ENCODE measurements around the gene CACNA1B.

CACNA1B gene

GRCh38 chr9:138044485-138045383 is 167.2 kb downstream of the CACNA1B start:
- DNase-seq: no peak

- DNase-seq: no peak
Observed at GRCh38 chr9:138045541-138046490, 168.2 kb downstream of the CACNA1B start.

DNA sequence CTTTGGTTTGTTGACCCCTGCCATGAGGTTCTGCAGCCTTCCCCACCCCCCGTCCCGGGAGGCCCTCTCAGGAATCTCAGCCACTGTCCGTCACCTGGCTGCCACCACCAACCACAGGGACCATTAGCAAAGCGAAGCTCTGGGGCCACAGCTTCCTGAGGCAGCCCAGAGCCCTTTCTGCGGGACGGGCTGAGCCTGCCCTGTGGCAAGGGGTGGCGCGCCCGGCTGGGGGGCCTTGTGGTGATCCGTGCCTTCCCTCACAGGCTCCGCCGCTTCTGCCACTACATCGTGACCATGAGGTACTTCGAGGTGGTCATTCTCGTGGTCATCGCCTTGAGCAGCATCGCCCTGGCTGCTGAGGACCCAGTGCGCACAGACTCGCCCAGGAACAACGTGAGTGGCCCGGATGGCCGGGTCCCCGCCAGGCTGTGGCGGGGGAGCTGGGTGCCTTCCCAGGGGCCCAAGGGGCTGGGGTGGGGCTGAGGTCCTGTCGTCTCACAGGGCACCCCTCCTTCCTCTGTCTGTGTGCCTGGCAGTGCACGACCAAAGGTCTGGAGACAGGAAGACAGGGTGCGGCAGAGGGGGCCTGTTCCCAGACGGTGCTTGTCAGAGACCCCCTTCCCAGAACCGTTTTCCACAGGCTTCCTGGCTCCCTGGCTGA is 169.2 kb downstream of the CACNA1B start:
- no peak for DNase-seq

DNA sequence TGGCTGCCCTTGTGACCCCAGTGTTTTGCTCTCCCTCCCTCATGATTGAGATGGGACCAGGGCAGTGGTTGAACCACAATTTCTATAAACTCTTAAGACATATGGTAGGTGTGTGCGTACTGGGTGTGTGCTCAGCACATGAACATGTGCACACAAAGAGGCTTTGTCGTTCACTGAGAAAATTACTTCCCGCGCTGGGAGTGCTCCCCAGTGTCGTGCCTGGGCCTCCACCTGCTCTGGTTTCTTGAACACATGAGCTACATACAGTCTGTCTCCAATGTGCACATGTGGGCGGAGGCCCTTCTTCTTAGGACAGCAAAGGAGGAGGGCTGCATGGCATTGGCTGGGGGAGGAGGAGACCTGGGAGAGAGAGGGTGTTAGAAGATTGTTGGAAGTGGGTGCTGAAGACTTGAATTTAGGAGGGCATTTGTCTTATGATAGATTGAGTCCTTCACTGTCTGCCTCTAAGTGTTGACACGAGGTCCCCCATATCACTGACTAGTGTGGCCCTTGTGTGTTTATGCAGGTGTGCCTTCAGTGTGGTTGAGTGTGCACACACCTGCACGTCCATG is 170.0 kb downstream of the CACNA1B start:
- DNase-seq: no peak

DNA sequence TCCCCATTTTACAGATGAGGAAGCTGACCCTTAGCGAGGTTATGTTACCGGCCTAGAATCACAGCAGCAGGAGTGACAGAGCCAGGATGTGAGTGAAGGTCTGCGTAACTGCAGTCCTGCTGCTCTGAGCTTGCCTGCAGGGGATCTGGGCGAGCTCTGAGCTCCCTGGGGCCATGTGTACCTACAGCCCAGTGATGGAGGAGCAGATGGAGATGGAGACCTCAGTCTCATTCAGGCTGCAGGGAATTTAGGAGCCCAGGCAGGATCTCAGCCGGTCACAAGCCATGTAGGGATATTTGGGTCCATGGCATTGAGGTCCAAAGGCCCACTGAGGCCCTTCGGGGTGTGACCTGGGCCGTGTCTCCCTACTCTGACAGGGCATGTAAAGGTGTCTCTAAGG is 170.6 kb downstream of the CACNA1B start:
- no peak for DNase-seq

DNA sequence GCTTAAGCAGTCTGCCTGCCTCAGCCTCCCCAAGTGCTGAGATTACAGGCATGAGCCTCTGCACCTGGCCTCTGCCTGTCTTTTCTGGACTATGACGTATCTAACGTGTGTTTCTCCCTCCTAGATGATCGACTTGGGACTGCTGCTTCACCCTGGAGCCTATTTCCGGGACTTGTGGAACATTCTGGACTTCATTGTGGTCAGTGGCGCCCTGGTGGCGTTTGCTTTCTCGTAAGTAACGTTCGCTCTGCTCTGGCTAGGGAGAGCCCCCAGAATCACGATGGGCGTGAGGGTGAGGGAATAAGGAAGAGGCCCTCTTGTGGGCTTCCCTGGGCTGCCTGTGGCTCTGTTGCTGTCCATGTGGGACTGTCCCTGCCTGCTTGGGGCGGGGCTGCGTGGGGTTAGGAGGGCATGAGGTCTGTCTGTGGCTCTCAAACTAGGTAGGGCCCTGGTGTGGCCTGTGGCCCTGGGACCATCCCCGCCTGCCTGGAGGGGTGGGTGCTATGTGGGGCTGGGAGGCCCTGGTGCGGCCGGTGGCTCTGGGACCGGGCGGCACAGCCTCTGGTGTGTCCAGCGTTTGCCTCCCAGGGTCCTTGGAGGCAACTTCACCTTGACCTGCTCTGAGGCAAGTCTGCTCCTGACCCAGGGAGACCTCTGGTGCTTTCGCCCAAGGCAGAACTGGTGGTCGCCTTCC is 171.7 kb downstream of the CACNA1B start:
- DNase-seq: no peak

- DNase-seq: no peak
Observed at GRCh38 chr9:138049779-138050471, 172.3 kb downstream of the CACNA1B start.

DNA sequence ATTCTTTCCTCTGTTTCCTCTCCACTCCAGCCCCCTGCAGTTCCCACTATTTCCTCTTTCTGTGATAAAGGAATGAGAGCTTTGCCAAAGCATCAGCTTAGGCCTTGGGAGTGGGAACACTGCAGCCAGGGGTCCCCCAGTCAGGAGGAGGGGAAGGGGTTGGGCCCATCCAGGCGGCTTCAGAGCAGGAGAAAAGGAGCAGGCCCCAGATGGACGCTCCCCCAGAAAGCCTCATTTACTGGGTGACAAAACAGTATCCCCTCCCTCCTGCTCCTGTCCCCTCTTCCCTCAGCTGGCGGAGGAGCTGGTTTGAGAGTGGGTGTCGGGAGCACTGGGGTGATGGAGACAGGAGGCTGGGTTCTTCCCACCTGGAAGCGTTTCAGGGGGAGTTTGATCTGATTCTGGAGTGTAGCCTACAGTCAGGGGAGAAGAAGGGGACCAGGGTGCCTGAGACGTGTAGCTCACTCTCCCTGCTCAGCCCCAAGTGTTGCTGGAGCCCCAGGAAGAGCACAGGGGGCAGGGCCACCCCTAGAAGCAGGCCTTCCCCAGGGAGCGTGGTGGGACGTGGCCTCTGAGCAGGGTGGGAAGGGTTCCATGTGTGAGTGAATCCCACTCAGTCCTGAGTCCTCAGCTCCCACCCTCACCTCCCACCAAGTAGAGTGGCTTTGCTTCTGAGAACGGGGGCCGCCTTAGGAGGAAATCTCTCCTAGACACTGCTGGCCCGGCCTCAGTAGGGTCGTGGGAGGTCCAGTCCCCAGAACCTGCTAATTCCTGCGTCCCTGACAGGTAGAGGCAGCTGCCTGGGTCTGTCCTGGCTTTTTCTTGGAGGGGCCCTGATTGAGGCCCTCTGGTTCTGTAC is 173.1 kb downstream of the CACNA1B start:
- DNase-seq: no peak

DNA sequence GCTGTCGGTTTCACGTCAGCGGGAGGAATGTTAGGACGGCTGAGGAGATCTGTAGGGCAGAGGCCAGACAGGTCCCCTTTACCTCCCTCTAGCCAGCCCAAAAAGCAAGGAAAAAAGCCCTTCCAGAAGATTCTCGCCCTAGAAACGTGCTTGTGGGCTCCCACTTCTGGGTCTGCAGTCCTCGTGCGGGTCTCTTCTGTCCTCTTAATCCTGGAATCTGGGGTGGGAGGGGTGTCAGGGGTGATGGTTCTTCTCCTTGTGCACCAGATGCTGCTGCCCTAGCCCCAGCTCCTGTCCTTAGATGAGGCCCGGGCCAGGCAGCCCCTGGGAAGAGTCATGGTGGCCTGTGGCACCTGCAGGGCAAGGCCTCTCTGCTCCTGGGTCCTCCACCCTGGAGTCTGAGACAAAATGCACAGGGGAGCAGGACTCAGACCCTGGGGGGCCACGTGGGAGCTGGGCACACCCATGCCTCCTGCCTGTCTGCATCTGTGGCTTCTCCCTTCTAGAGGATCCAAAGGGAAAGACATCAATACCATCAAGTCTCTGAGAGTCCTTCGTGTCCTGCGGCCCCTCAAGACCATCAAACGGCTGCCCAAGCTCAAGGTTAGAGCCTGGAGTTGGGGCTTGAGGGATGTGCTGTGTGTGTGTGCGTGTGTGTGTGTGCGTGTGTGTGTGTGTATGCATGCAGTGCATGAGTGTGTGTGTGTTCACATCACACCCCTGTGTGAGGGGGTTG is 174.2 kb downstream of the CACNA1B start:
- no peak for DNase-seq

- DNase-seq: no peak
Observed at GRCh38 chr9:138052322-138052615, 174.7 kb downstream of the CACNA1B start.

DNA sequence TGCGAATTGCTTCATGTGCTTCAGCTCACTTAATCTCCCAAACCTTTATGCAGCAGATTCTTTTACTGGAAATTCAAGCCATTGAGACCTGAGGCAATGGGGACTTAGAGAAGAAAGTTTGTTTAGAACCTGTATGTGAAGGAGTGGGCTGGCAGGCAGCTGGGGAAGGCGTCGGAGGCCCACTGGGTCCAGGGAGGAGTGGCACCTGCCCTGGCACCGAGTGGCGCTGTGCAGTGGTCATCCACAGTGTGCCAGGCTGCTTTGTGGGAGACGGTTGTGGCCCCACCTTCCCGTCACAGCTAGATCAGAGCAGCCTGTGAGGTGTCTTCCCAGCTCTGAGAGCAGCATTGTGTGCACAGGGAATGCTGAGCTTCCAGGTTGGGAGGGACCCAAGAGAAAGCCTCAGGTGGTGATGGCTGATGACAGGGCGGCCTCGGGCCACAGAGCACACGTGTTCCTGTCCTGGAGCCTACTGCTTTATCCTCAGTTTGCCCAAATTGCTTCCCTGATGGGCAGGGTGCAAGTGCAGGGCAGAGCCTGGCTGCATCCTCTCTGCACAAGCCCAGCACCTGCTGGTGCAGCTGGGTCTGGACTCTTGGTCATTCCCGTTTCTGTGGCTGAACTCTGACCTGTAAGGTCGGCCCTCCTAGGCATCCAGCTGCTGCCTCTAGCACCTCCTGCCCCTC is 175.2 kb downstream of the CACNA1B start:
- DNase-seq: no peak

DNA sequence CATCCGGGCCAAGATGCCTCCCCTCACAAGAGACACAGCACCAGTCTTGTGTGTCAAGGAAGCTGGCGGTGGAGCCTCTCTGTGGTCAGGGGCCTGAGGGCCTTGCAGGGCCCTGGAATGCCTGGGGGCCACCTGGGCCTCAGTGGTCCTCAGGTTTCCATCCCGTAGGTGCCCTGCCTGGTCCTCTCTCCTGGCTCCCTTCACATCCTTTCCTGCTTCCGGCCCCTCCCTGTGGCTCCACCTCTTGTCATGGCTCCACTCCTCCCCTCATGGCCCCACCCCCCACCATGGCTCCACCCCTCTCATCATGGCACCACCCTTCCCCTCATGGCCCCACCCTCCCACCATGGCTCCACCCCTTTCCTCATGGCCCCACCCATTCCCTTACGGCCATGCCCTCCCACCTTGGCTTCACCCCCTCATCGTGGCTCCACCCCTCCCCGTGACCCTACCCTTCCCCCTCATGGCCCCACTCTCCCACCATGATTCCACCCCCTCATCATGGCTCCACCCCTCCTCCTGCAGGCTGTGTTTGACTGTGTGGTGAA is 175.8 kb downstream of the CACNA1B start:
- no peak for DNase-seq

DNA sequence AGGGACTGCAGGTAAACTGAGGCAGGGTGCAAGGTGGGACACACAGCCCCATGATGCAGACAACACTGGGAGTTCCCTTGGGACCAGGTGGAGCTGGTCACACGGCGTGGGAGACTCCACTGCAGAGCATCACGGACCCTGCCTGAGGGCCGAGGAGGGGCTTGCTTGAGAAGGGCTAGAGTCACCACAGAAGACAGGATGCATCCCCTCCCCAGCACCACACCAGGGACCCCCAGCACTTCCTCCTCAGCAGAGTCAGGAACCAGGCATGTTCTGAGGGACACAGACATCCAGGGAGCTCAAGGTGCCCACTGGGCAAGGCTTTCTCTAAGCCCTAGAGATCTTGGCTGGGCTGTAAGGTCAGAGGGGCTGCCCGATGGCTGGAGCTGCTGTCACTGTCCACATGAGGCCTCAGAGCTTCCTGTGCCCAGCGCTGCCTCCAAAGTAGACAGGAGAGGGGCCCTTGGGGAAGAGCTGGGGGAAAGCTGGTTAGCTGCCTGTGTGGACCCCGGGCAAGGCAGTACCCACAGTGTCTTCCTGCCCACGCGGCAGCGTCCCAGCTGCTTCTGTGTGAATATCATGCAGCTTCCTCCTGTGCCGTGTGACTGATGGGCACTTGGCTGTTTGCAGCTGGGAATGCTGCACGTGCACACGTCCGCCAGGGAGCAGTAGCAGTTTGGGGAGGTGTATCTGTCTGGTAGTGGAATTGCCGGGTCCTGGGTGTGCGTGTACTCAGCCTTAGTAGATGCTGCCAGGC is 176.6 kb downstream of the CACNA1B start:
- no peak for DNase-seq

DNA sequence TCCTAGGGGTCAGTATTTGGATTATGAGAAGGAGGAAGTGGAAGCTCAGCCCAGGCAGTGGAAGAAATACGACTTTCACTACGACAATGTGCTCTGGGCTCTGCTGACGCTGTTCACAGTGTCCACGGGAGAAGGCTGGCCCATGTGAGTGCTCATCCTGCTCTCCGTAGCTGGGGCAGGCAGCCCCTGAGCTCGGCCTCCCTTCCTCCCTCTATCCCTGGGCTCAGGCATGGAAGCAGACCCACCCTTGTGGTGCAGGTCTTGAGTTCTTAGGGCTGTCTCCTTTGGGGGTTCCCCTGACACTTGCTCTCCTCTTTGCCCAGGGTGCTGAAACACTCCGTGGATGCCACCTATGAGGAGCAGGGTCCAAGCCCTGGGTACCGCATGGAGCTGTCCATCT is 180.1 kb downstream of the CACNA1B start:
- no peak for DNase-seq

DNA sequence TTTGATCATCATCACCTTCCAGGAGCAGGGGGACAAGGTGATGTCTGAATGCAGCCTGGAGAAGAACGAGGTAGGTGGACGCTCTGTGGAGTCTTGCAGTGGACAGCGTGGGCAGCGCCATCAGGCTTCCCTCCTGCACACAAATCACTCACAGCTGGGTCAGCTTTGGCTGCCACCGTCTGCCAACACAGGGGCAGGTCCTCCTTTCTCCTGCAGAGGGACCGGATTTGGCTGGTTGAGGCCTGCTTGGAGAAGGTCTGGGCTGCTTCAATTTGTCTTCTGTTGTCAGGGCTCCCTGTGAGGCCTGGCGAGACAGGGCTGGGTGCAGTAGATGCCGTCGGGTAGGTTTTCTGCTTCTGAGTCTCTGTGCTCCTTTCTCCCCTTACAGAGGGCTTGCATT is 180.6 kb downstream of the CACNA1B start:
- no peak for DNase-seq

DNA sequence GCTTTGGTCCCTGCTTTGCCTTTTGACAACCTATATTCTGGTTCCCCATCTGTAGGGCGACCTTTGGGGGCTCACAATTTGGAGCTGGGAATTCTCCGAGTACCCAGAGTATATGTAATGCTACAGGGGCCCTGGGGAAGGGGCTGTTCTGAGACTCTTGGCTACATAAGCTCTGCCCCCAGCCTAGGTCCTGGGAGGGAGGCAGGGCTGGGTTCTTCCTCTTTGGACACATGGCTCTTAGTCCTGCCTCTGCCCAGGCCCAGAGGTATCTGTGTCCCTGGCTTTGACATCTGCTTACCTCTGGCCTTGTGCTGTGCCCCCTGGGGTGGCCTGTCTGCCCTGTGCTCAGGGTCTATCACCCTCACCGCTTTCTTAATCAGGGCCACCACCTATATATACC is 181.6 kb downstream of the CACNA1B start:
- no peak for DNase-seq

GRCh38 chr9:138060365-138060764 is 182.8 kb downstream of the CACNA1B start:
- DNase-seq: no peak

DNA sequence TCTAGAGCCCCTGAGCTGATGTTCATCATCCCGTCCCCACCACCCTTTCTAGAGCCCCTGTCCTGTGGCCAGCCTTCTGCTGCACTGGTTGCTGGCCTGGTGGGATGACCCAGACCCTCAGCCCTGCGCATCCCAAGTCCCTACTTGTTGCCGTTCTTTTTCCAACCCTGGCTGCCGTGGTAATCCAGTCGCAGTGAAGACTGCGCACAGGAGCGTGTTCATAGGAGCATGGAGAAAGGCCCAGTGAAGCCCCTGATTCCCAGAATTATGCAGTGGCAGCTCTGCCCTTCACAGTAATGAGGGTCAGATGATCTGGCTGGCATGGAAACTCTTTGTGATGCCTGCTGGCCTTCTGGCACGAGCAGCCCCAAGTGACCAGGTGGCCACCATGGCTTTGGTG is 183.3 kb downstream of the CACNA1B start:
- no peak for DNase-seq
